Measurements from ENCODE around the gene SLC22A17.
"Not testable (repeated sequence)": the region's sequence is repeated elsewhere in the genome, so short reads cannot be mapped to it uniquely, and the experiment has no call there.

SLC22A17 gene

DNA sequence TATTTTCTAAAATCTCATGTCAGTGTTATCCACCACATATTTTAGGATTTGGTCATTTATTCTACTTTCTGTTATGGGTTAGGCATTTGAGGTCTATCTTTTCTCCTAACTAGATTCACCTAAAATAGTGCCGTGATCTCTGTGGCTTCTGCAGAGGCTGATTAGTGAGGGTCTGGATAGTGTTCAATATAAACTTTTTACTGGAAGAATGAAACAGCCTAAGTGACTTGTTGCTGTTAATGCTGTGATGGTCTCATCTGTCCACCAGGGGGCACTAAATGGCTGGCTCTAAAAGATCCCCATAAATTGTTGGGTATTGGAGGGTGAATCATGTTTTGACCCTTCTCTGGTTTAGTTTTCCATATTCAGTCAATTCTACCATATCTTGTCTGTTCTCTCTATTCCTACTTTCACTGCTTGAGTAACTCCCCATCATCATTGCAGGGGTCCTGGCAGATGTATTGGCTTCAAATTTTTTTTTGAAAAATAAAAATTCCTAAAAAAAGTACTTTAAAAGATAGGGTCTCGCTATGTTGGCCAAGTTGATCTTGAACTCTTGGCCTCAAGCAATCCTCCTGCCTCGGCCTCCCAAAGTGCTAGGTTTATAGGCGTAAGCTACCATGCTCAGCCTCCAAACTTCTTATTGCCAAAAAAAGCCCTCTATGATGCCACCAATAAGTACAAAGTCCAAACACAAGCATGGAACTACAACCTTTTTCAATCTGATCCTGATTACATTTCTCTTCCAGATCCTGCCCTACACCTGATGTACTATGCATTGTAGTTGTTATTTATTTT, 24.5 kb downstream of the SLC22A17 start:
- peak; percentile 54 for FAIRE-seq

DNA sequence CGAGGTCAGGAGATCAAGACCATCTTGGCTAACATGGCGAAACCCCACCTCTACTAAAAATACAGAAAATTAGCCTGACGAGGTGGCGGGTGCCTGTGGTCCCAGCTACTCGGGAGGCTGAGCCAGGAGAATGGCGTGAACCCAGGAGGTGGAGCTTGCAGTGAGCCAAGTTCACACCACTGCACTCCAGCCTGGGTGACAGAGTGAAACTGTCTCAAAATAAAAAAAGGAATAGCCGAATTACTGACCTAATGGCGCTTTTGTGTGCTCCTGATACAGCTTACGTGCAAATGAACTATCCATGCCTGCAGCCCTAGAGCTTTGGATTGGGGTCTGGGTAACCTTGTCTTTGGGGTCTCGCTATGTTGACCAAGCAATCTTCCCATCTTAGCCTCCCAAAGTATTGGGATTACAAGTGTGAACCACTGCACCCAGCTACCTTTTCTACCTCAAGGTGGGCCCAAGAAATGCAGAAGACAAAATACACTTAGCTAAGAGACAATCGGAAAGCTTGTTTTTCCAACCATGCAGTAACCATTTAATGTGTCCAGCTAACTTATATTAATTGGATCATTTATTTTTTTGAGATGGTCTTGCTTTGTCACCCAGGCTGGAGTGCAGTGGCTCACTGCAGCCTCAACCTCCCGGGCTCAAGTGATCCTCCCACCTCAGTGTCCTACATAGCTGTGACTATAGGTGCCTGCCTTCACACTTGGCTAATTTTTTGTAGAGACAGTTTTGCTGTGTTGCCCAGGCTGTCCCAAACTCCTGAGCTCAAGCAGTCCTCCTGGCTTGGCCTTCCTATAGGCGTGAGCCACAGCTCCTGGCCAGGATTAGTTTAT, 26.0 kb downstream of the SLC22A17 start:
- no peak for FAIRE-seq

- FAIRE-seq = not testable (repeated sequence)
These were observed 26.9 kb downstream of the SLC22A17 start for GRCh38 chr14:23325746-23326145.

- FAIRE-seq = no peak
These were observed 27.7 kb downstream of the SLC22A17 start for GRCh38 chr14:23324993-23325392.

DNA sequence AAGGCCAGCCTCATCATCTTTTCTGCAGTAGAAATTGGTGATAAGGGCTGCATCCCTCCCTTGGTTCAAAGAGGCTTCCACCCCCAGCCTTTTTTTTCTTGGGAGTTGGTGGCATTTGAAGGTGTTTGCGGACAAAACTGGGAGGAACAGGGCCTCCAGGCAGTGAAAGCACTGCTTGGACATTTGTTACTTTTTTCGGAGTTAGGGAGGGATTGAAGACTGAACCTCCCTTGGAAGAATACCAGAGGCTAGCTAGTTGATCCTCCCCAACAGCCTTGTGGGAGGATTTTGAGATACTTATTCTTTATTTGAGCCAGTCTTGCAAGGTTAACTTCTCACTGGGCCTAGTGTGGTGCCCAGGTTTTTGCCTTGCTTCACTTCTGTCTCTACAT, 28.2 kb downstream of the SLC22A17 start:
- FAIRE-seq = no peak

DNA sequence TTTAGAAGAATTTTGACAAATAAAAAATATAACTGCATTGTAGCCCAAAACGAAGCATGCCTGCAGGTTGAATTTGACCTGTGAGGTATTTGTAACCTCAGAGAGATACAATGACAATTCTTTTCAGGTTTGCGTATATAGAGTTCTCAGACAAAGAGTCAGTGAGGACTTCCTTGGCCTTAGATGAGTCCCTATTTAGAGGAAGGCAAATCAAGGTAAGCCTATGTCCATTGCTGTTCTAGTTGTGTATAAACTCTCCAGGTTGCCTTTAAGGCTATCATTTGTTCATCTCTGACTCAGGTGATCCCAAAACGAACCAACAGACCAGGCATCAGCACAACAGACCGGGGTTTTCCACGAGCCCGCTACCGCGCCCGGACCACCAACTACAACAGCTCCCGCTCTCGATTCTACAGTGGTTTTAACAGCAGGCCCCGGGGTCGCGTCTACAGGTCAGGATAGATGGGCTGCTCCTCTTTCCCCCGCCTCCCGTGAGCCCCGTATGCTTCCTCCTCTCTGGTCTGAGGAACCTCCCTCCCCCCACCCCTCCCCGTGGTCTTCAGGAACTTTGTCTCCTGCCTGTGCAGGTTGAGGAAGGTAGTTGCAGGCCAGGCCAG, 28.7 kb downstream of the SLC22A17 start:
- FAIRE-seq = no peak

DNA sequence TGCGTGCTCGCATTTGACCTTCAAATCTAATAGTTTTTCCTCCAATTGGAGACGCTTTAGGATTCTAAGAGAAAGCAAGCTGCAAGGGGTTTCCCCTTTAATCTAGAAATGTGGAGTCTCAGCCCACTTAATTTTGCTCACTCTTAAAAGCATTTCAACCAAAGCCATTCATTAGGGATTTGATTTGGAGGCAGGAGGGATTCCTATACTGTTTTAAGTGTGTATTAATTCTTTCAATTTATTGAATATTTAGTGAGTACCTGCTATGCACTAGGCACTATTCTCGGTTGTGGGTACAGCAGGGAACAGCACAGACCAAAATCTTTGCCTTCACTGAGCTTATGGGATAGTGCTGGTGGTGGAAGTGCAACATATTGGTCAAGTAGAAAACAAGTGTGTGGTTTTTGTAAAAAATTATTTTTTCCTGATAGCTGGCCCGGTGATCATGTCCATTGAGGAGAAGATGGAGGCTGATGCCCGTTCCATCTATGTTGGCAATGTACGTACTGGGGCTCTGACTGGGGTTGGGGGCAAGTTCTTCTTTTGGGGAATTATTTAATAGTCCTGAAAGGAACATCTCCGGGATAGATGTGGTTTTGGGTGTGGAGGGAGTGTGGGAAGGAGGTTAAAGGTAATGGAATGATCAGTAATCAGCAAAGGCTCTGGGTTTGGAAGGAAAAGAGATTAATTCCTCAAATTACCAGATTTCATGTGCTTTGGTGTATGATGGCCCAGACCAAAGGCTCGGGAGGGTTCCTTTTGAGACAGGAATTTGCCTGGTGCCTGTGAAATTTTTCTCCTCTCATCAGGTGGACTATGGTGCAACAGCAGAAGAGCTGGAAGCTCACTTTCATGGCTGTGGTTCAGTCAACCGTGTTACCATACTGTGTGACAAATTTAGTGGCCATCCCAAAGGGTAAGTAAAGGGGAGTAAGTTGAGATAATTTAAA, 29.8 kb downstream of the SLC22A17 start:
- no peak for FAIRE-seq

DNA sequence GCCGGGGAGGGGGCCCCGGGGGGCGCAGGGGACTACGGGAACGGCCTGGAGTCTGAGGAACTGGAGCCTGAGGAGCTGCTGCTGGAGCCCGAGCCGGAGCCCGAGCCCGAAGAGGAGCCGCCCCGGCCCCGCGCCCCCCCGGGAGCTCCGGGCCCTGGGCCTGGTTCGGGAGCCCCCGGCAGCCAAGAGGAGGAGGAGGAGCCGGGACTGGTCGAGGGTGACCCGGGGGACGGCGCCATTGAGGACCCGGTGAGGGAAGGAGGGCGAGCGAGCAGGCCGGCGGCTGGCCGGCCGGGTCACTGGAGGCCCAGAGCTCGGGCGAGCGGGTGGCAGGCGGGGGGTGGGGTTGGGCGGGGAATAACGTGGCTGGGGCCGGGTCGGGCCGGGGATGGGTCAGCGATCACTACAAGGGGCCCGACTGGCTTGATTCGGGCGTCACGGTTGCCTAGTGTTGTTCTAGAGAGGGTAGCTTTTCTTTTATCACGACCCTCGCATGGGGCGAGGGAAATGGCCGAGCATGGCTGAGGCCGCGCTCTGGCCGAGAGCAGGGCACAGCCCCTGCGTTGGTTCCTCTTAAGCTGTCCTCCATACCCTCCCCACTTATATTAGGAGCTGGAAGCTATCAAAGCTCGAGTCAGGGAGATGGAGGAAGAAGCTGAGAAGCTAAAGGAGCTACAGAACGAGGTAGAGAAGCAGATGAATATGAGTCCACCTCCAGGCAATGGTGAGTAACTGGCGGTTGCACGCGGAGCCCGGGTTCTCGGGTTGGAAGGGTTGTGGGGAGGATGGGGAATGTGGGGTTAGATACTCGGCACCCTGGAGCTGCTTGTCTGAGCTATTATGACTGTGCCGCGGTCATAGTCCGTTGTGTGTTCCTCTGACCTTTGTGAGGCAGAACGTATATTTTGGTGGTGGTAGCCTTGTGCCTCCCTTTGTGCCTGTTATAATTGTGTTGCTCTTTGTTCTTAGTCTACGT, 30.8 kb downstream of the SLC22A17 start:
- FAIRE-seq = no peak

DNA sequence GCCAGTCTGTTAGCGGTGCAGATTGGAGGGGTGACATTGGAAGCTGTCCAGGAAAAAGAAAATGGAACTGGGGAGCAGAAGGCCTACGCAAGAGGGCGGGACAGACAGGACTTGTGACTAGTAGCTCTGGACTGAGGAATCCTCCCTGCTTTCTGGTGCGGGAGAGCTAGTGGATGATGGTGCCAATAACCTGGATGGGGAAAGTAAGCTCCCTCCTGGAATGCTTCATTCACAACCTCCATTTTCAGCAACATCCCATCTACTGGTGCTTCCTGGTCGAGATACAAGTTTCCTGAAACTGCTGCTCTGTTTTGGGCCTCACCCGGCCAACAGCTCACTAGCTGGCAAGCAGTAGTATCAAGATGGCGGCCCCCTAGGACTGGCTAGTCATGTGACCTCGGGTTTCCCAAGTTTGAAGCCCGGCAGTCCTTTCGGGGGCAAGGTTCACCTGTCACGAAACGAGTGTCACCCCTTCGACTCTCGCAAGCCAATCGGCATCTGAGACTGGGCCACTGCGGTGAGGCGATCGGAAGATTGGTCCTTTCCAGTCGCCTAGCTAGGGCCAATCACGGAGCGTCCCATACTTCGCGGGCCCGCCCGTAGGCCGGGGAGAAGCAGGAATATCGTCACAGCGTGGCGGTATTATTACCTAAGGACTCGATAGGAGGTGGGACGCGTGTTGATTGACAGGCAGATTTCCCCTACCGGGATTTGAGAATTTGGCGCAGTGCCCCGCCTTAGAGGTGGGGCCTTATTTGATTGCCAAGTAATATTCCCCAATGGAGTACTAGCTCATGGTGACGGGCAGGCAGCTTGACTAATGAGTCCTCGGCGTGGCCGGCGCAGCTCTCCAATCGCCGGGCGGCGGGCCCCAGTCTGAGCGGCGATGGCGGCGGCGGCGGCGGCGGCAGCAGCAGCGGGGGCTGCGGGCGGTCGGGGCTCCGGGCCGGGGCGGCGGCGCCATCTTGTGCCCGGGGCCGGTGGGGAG, 31.8 kb downstream of the SLC22A17 start, which contains the start of gene PABPN1:
Gene PABPN1, plus strand, starts transcription at position 874 of the 988 bp plus-strand sequence. Its CDS starts 13 bp downstream, at position 887.
- peak; percentile 99 for FAIRE-seq

- FAIRE-seq = no peak
These were observed 32.7 kb downstream of the SLC22A17 start for GRCh38 chr14:23319746-23320583.

DNA sequence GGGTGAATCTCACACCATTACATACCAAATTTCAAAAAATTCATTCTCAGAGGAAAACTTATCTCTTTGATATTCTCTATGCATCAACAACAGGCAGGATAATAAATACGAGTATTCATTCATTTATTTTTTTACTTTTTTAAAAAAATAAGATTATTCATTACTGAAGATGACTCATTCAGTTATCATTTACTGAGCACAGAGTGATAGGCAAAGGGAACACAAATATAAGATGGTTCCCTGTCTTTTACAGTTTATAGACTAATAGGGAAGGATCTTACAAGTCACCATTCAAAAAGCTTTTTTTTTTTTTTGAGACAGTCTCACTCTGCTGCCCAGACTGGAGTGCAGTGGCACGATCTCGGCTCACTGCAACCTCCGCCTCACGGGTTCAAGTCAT, 36.4 kb downstream of the SLC22A17 start:
- no peak for FAIRE-seq

DNA sequence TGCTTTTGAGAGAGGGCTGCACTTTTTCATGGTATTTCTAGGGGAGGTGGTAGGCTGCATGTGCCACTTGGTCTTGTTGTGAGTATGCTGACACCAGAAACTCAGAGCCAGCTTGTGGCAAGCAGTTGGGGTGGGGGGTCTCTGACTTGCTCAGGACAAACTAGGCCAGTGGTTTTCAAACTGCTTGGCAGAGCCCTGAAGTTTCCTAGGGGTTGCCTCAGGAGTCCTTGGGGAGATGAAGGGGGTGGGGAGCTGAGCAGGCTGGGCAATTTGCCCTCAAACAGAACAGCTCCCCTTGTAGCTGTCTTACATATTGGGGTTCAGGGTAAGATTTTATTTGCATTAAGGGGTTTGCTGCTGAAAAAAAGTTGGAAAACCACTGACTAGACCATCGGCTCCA, 42.1 kb downstream of the SLC22A17 start:
- no peak for FAIRE-seq

GRCh38 chr14:23308721-23309445, 43.8 kb downstream of the SLC22A17 start:
- no peak for FAIRE-seq

GRCh38 chr14:23307687-23308644, 44.7 kb downstream of the SLC22A17 start:
- no peak for FAIRE-seq

DNA sequence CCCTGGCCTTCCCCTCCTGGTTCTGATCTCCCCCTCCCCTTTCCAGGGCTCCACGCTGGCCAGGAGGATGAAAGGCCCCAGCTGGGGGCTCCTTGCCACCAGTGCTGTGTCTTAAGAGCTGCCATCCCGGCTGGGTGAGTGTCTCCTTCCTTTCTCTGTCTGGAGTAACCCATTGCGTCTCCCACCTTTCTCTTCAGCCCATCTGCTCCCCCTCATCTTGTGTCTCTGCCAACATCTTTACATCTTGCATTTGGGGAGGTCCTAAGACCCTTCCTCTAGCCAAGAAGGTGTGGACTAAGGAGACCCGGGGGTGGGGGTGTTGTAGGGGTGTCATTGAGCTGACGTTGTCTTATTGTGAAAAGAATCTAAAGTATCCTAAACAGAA, 45.5 kb downstream of the SLC22A17 start:
- FAIRE-seq = no peak

DNA sequence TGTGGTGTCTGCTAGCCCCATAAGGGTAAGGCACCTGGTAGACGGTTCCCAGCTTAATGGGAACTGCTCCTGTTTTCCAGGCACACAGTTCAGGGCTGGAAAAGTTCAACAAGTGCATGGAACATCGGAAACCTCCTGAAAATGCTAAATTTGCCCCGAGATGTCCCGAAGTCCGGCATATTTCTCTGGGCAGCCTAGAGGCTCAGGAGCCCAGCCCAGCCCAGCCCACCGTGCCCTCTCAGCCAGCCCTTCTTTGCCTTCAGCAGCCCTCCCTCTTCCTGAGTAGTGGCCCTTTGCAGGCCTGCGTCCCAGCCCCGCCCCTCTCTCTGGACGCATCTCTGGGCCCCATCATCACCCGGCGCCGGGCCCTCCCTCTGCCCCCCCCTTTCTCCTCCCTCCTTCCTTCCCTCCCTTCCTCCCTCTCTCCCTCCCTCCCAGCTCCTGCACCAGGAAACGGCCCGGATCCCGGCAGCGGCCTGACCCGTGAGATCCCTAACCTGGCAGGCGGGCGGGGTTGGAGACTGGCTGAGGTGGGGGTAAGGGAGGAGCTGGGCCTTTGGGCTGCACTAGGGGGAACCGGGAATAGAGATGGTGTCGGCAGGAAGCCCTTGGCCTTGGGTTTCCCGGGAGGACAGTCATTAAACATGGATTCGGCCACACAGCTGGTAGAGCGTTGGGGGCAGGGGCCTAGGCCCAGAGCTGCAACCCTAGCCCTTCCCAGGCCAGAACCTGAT, 46.1 kb downstream of the SLC22A17 start, which contains the start of gene BCL2L2:
Gene BCL2L2, plus strand, starts transcription at position 422 of the 734 bp plus-strand sequence. CDS start 935 bp downstream, outside the sequence.
- peak; percentile 66 for FAIRE-seq
